Measurements from ENCODE around the gene MOXD1.

- TF ChIP-seq CTCF (conservative IDR thresholded peaks at IDR 0.05; ENCODE audit: low read length) (no peak), EZH2phosphoT487 (IDR thresholded peaks at IDR 0.05; ENCODE audit: borderline replicate concordance, low read depth, low read length) (no peak)
Observed at GRCh38 chr6:132391391-132392269, 9.6 kb downstream of the MOXD1 start.
